SK-N-SH (cell line): Measurements from ENCODE around the gene SLC24A1. TPM values are rescaled to one million over a fixed set of nuclear protein-coding genes. Genes with fewer than 3 reads are reported as not detected.

Experiments used
- CTCF ChIA-PET: fragments of 300-600, 350-600 bp; formaldehyde crosslinking; extraction: SDS; loops from one replicate; lab custom pipeline; 2021; lab: Yijun Ruan, JAX
- POLR2A ChIA-PET: fragments of 350-600 bp; sonication (Branson Sonifier 250); formaldehyde crosslinking; extraction: SDS; loops from one replicate; lab custom pipeline; 2020; ENCODE audit warnings: antibody characterized with exemption, inconsistent platforms; lab: Yijun Ruan, JAX
- DNase-seq: peaks from one replicate; pipeline ENCODE4 v3.0.0; 2012
- H2AFZ ChIP-seq: fragments of 200-600 bp; sonication (generic); 2 replicates; pipeline ENCODE4 v1.8.1; 2016; ENCODE audit warnings: antibody characterized with exemption, mild to moderate bottlenecking, low read depth
- H3F3A ChIP-seq: fragments of 200-600 bp; sonication (generic); replicated peaks from 2 replicates; pipeline ENCODE3; 2016; ENCODE audit warnings: antibody characterized with exemption, mild to moderate bottlenecking; ENCODE audit not compliant: insufficient read depth
- H3K27ac ChIP-seq, 2 experiments: fragments of 200-500 bp in 1 of 2; fragments of 200-600 bp in 1 of 2; sonication (Bioruptor generic) in 1 of 2; sonication (generic), shearing (Covaris generic) in 1 of 2; 2 replicates each; pipeline versions ENCODE4 v1.5.1 to v1.6.1; 2014 to 2016; ENCODE audit warnings: low read depth in 2 of 2, inconsistent platforms in 1 of 2, low read length in 1 of 2, mild to moderate bottlenecking in 1 of 2, mixed read lengths in 1 of 2
- H3K27me3 ChIP-seq: fragments of 200-600 bp; sonication (generic), shearing (Covaris generic); 2 replicates; pipeline ENCODE4 v1.6.1; 2016; ENCODE audit warnings: mixed run types; ENCODE audit not compliant: insufficient read depth
- H3K36me3 ChIP-seq, 2 experiments: fragments of 200-500 bp in 1 of 2; fragments of 200-600 bp in 1 of 2; sonication (Bioruptor generic) in 1 of 2; sonication (generic) in 1 of 2; replicated peaks in 1 of 2; 2 replicates each; pipeline versions ENCODE3 to v1.5.1; 2014 to 2016; ENCODE audit warnings: low read length in 1 of 2, mild to moderate bottlenecking in 1 of 2; ENCODE audit not compliant: insufficient read depth in 2 of 2, control insufficient read depth in 1 of 2
- H3K4me1 ChIP-seq, 2 experiments: fragments of 200-500 bp in 1 of 2; fragments of 200-600 bp in 1 of 2; sonication (Bioruptor generic) in 1 of 2; sonication (generic), shearing (Covaris generic) in 1 of 2; 2 replicates each; pipeline versions ENCODE4 v1.5.1 to v1.6.1; 2014 to 2016; ENCODE audit warnings: low read depth in 1 of 2, low read length in 1 of 2, mixed run types in 1 of 2; ENCODE audit not compliant: insufficient read depth in 2 of 2, control insufficient read depth in 1 of 2
- H3K4me2 ChIP-seq: fragments of 200-600 bp; sonication (generic), shearing (Covaris generic); 2 replicates; pipeline ENCODE4 v1.6.1; 2017; ENCODE audit warnings: mixed run types
- H3K4me3 ChIP-seq, 2 experiments: fragments of 200-500 bp in 1 of 2; fragments of 200-600 bp in 1 of 2; sonication (Bioruptor generic) in 1 of 2; sonication (generic), shearing (Covaris generic) in 1 of 2; 2 replicates each; pipeline versions ENCODE4 v1.5.1 to v1.8.1; 2014 to 2016; ENCODE audit warnings: low read depth in 2 of 2, inconsistent platforms in 1 of 2, low read length in 1 of 2, mild to moderate bottlenecking in 1 of 2, mixed read lengths in 1 of 2, moderate library complexity in 1 of 2
- H3K79me2 ChIP-seq: fragments of 200-600 bp; sonication (generic); 2 replicates; pipeline ENCODE4 v1.8.1; 2017; ENCODE audit warnings: mild to moderate bottlenecking; ENCODE audit not compliant: insufficient read depth
- H3K9ac ChIP-seq: fragments of 200-600 bp; sonication (generic); 2 replicates; pipeline ENCODE4 v1.6.1; 2017; ENCODE audit warnings: mixed run types
- H3K9me2 ChIP-seq: fragments of 200-600 bp; sonication (generic); 2 replicates; pipeline ENCODE4 v1.6.1; 2017; ENCODE audit warnings: mixed run types
- H3K9me3 ChIP-seq: fragments of 200-600 bp; sonication (generic); 2 replicates; pipeline ENCODE4 v1.6.1; 2017; ENCODE audit warnings: mixed run types, mild to moderate bottlenecking, moderate library complexity
- H4K20me1 ChIP-seq: fragments of 200-600 bp; sonication (generic); 2 replicates; pipeline ENCODE4 v1.6.1; 2017; ENCODE audit warnings: mild to moderate bottlenecking, mixed run types; ENCODE audit not compliant: insufficient read depth
- CHD2 ChIP-seq: fragments of 150-350 bp; IDR thresholded peaks from 2 replicates; pipeline ENCODE4 v1.6.1; 2018; ENCODE audit warnings: low read length; ENCODE audit not compliant: partially characterized antibody
- ELF1 ChIP-seq: IDR thresholded peaks from 2 replicates; pipeline ENCODE4 v1.4.0; 2012
- EZH2phosphoT487 ChIP-seq: fragments of 200-600 bp; sonication (generic); IDR thresholded peaks from 2 replicates; pipeline ENCODE4 v1.6.1; 2017; ENCODE audit warnings: low read depth, mixed run types, mild to moderate bottlenecking, antibody characterized with exemption, moderate library complexity, borderline replicate concordance
- FOSL2 ChIP-seq: IDR thresholded peaks from 2 replicates; pipeline ENCODE4 v1.4.0; 2012; ENCODE audit warnings: low read depth, mild to moderate bottlenecking, moderate library complexity, borderline replicate concordance
- MEF2A ChIP-seq: IDR thresholded peaks from 2 replicates; pipeline ENCODE4 v1.4.0; 2012; ENCODE audit warnings: low read depth, borderline replicate concordance
- REST ChIP-seq: IDR thresholded peaks from 2 replicates; pipeline ENCODE4 v1.6.1; 2012; ENCODE audit warnings: mild to moderate bottlenecking, low read depth, low read length, moderate library complexity
- RFX5 ChIP-seq: IDR thresholded peaks from 2 replicates; pipeline ENCODE4 v1.6.1; 2012; ENCODE audit warnings: mild to moderate bottlenecking, improper control_type of control experiment, low read length
- RXRA ChIP-seq: IDR thresholded peaks from 2 replicates; pipeline ENCODE4 v1.4.0; 2012; ENCODE audit warnings: low read depth, mild to moderate bottlenecking, borderline replicate concordance
- SMC3 ChIP-seq: IDR thresholded peaks from 2 replicates; pipeline ENCODE4 v1.6.1; 2012; ENCODE audit warnings: low read depth, low read length, improper control_type of control experiment
- TEAD4 ChIP-seq: IDR thresholded peaks from 2 replicates; pipeline ENCODE4 v1.4.0; 2012; ENCODE audit warnings: mild to moderate bottlenecking, borderline replicate concordance; ENCODE audit not compliant: insufficient read depth
- YY1 ChIP-seq: IDR thresholded peaks from 2 replicates; pipeline ENCODE4 v1.4.0; 2012; ENCODE audit warnings: low read depth, mild to moderate bottlenecking
- ZBTB33 ChIP-seq: IDR thresholded peaks from 2 replicates; pipeline ENCODE4 v1.4.0; 2012; ENCODE audit warnings: low read depth, borderline replicate concordance
- WGBS: methylation state at CpG from one replicate; pipeline ENCODE4 v1.1.6; 2017; ENCODE audit warnings: low lambda C conversion rate; 5-methylcytosine and 5-hydroxymethylcytosine counted together
- polyA plus RNA-seq, 3 experiments: library from polyadenylated mRNA; depleted of rRNA; stranded (reverse); fragments of >200 nt; gene quantifications; 2 replicates each; pipeline ENCODE4 v1.2.3, GENCODE V29; 2012
- TF ChIP-seq, protein P1 (sequence below): fragments of 200-600 bp; sonication (generic); IDR thresholded peaks from 2 replicates; pipeline ENCODE4 v1.6.1; 2017; ENCODE audit warnings: antibody characterized with exemption, mild to moderate bottlenecking, moderate library complexity

Gene SLC24A1
- polyA plus RNA-seq, 1 of the 3 experiments (the other 2 are of a cell fraction): 7.7 TPM

DNA sequence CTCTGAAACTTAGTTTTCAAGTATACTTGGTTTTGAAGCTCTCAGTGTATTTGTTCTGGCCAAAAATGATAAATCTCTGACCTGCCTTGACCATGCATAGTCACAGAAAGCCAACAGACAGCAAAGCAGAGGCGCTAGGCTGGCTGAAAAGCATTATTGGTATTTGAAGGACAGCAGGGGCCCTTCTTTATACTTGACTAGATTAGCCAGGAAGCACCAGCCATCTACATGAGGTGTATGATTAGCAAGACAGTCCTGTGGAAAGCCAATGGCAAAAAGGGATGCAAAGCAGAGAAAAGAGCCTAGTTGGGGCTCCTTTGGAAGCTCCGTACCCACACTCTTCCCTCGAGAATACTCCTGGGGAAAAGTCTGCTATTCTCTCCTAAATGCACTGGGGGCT, 7.8 kb downstream of the SLC24A1 start:
- no peaks in the 10 kb centered on the region for H3K79me2 ChIP-seq
- H3K36me3 ChIP-seq: peaks cover 0 to 8% of the 10 kb centered on the region in 2 experiments
- no peaks in the 10 kb centered on the region for H4K20me1 ChIP-seq
- H3K27ac ChIP-seq: no peak overlapping the region
- H3K9me2 ChIP-seq: no peaks in the 10 kb centered on the region
- H3F3A ChIP-seq: no peaks in the 10 kb centered on the region
- no peak for TF ChIP-seq ELF1
- TF ChIP-seq YY1: no peak
- no peak for TF ChIP-seq TEAD4
- TF ChIP-seq EZH2phosphoT487: no peak
- TF ChIP-seq RXRA: no peak
- no peak for TF ChIP-seq FOSL2
- TF ChIP-seq REST: no peak
- no peak for TF ChIP-seq SMC3
- TF ChIP-seq RFX5: no peak
- TF ChIP-seq MEF2A: no peak
- TF ChIP-seq, protein P1, sequence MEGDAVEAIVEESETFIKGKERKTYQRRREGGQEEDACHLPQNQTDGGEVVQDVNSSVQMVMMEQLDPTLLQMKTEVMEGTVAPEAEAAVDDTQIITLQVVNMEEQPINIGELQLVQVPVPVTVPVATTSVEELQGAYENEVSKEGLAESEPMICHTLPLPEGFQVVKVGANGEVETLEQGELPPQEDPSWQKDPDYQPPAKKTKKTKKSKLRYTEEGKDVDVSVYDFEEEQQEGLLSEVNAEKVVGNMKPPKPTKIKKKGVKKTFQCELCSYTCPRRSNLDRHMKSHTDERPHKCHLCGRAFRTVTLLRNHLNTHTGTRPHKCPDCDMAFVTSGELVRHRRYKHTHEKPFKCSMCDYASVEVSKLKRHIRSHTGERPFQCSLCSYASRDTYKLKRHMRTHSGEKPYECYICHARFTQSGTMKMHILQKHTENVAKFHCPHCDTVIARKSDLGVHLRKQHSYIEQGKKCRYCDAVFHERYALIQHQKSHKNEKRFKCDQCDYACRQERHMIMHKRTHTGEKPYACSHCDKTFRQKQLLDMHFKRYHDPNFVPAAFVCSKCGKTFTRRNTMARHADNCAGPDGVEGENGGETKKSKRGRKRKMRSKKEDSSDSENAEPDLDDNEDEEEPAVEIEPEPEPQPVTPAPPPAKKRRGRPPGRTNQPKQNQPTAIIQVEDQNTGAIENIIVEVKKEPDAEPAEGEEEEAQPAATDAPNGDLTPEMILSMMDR: no peak
- no peak for TF ChIP-seq ZBTB33
- TF ChIP-seq CHD2: no peak
- no peaks in the 10 kb centered on the region for H3K27me3 ChIP-seq
- ChIA-PET CTCF (interaction anchor here (1.6 to 4.5 kb wide), 2 partner anchors 9 to 17 kb away, joined by 4 to 30 read pairs; no protein-coding TSS in a partner anchor), POLR2A (interaction anchor here (0.6 kb wide), 1 partner anchor 134 kb away, joined by 3 read pairs; no protein-coding TSS in a partner anchor)
- 92% methylated on average over 3 of the region's 3 CpGs for WGBS
- H3K9me3 ChIP-seq: no peaks in the 10 kb centered on the region
- no peak overlapping the region for H3K4me2 ChIP-seq
- H2AFZ ChIP-seq: no peak overlapping the region
- no peak overlapping the region for H3K4me3 ChIP-seq
- no peaks in the 10 kb centered on the region for H3K4me1 ChIP-seq
- DNase-seq: no peak
- H3K9ac ChIP-seq: no peak overlapping the region
